Activated CD4-positive, alpha-beta T cell treated with anti-CD3 and anti-CD28 coated beads, Interleukin-2, amount 10 ng/mL, durations not matched to agents 7 days and 5 days (primary cell): ENCODE measurements around the gene OR4F15. TPM values are rescaled to one million over a fixed set of nuclear protein-coding genes. Genes with fewer than 3 reads are reported as not detected.
"Not testable (repeated sequence)": the region's sequence is repeated elsewhere in the genome, so short reads cannot be mapped to it uniquely, and the experiment has no call there.

ENCODE experiments used
- CTCF ChIA-PET: fragments of 350-600 bp; sonication (Branson Sonifier 250); formaldehyde crosslinking; loops from one replicate; lab custom pipeline; 2021; ENCODE audit warnings: antibody characterized with exemption; lab: Charles Lee
- POLR2A ChIA-PET: fragments of 350-600 bp; sonication (Branson Sonifier 250); formaldehyde crosslinking; loops from one replicate; lab custom pipeline; 2021; ENCODE audit warnings: antibody characterized with exemption; lab: Charles Lee
- DNase-seq: peaks from one replicate; pipeline ENCODE4 v3.0.0-alpha.2; 2020
- H3K27ac Mint-ChIP-seq: one replicate; pipeline ENCODE4 v1.8.0; 2021; ENCODE audit warnings: mild to moderate bottlenecking, moderate library complexity, mixed read lengths
- H3K27me3 Mint-ChIP-seq: one replicate; pipeline ENCODE4 v1.8.0; 2021; ENCODE audit warnings: mixed read lengths
- H3K36me3 Mint-ChIP-seq: one replicate; pipeline ENCODE4 v1.8.0; 2021; ENCODE audit warnings: low read depth, mixed read lengths
- H3K4me1 Mint-ChIP-seq: one replicate; pipeline ENCODE4 v1.8.0; 2021; ENCODE audit warnings: mixed read lengths
- H3K4me3 Mint-ChIP-seq: one replicate; pipeline ENCODE4 v1.8.0; 2021; ENCODE audit warnings: mild to moderate bottlenecking, moderate library complexity, mixed read lengths
- H3K9me3 Mint-ChIP-seq: one replicate; pipeline ENCODE4 v1.8.0; 2021; ENCODE audit warnings: mixed read lengths
- total RNA-seq, 2 experiments: library from RNA; stranded (reverse); gene quantifications; one replicate each; pipeline ENCODE4 v1.2.3, GENCODE V29; 2021

Gene OR4F15
- total RNA-seq, 2 experiments from 2014 or later: not detected

GRCh38 chr15:101788001-101788400 lies 24.0 kb upstream of the OR4F15 start:
- H3K9me3 Mint-ChIP-seq, H3K27ac Mint-ChIP-seq, DNase-seq, H3K4me3 Mint-ChIP-seq, POLR2A ChIA-PET, H3K4me1 Mint-ChIP-seq, H3K36me3 Mint-ChIP-seq: not testable (repeated sequence)
- peaks cover 16% of the 10 kb centered on the region for H3K27me3 Mint-ChIP-seq
- CTCF ChIA-PET: interaction anchor here (0.6 kb wide), 1 partner anchor 10 kb away, joined by 3 read pairs; no protein-coding TSS in a partner anchor

GRCh38 chr15:101788503-101789269 lies 23.3 kb upstream of the OR4F15 start:
- H3K4me1 Mint-ChIP-seq, H3K36me3 Mint-ChIP-seq, DNase-seq, H3K27ac Mint-ChIP-seq, POLR2A ChIA-PET, H3K4me3 Mint-ChIP-seq, H3K9me3 Mint-ChIP-seq: not testable (repeated sequence)
- H3K27me3 Mint-ChIP-seq: peaks cover 11% of the 10 kb centered on the region
- CTCF ChIA-PET: interaction anchor here (0.6 kb wide), 1 partner anchor 9 kb away, joined by 3 read pairs; no protein-coding TSS in a partner anchor

GRCh38 chr15:101790748-101791147 lies 21.3 kb upstream of the OR4F15 start:
- H3K4me1 Mint-ChIP-seq, POLR2A ChIA-PET: not testable (repeated sequence)

GRCh38 chr15:101793981-101794380 lies 18.0 kb upstream of the OR4F15 start:
- H3K4me1 Mint-ChIP-seq, POLR2A ChIA-PET, CTCF ChIA-PET, H3K27ac Mint-ChIP-seq, H3K4me3 Mint-ChIP-seq, H3K9me3 Mint-ChIP-seq, DNase-seq, H3K27me3 Mint-ChIP-seq, H3K36me3 Mint-ChIP-seq: not testable (repeated sequence)

More at GRCh38 chr15:101790748-101791147, 21.3 kb upstream of the OR4F15 start:
- CTCF ChIA-PET, H3K36me3 Mint-ChIP-seq, DNase-seq, H3K9me3 Mint-ChIP-seq, H3K27me3 Mint-ChIP-seq, H3K4me3 Mint-ChIP-seq, H3K27ac Mint-ChIP-seq: not testable (repeated sequence)

- H3K4me3 Mint-ChIP-seq: no peak overlapping the region
- CTCF ChIA-PET: no interaction called here
- H3K27ac Mint-ChIP-seq: no peak overlapping the region
- H3K27me3 Mint-ChIP-seq: peaks cover 4% of the 10 kb centered on the region
- POLR2A ChIA-PET: no interaction called here
- no peaks in the 10 kb centered on the region for H3K36me3 Mint-ChIP-seq
- no peaks in the 10 kb centered on the region for H3K9me3 Mint-ChIP-seq
- no peaks in the 10 kb centered on the region for H3K4me1 Mint-ChIP-seq
- DNase-seq: no peak
These were observed 16.5 kb upstream of the OR4F15 start for GRCh38 chr15:101795455-101795854.

GRCh38 chr15:101799665-101800064 lies 12.3 kb upstream of the OR4F15 start:
- Mint-ChIP-seq H3K36me3 (no peaks in the 10 kb centered on the region), H3K4me1 (no peaks in the 10 kb centered on the region), H3K4me3 (no peak overlapping the region), H3K27me3 (peaks cover 4% of the 10 kb centered on the region), H3K9me3 (no peaks in the 10 kb centered on the region), H3K27ac (no peak overlapping the region)
- ChIA-PET CTCF (interaction anchor here (0.7 to 1.0 kb wide), 2 partner anchors 8 to 157 kb away, joined by 3 read pairs; no protein-coding TSS in a partner anchor), POLR2A (no interaction called here)
- DNase-seq: no peak

- H3K4me1 Mint-ChIP-seq: no peaks in the 10 kb centered on the region
- ChIA-PET CTCF (no interaction called here), POLR2A (no interaction called here)
- H3K9me3 Mint-ChIP-seq: no peaks in the 10 kb centered on the region
- DNase-seq: no peak
- no peak overlapping the region for H3K27ac Mint-ChIP-seq
- H3K27me3 Mint-ChIP-seq: peaks cover 9% of the 10 kb centered on the region
- no peak overlapping the region for H3K4me3 Mint-ChIP-seq
- H3K36me3 Mint-ChIP-seq: no peaks in the 10 kb centered on the region
These were observed 11.0 kb upstream of the OR4F15 start for GRCh38 chr15:101801048-101801447.

GRCh38 chr15:101803209-101803608 lies 8.8 kb upstream of the OR4F15 start, which contains the start of gene OR4F6:
Gene OR4F6 (plus strand): TSS chr15:101803509. CDS start chr15:101805720, 2,211 bp downstream.
- CTCF ChIA-PET: no interaction called here
- Mint-ChIP-seq H3K4me3 (no peak within 1 kb of the TSS), H3K27ac (no peak within 1 kb of the TSS), H3K36me3 (no peaks in the 10 kb centered on the region), H3K27me3 (peaks cover 5% of the 10 kb centered on the region), H3K9me3 (no peaks in the 10 kb centered on the region), H3K4me1 (no peaks in the 10 kb centered on the region)
- POLR2A ChIA-PET: no interaction called here
- DNase-seq: no peak

GRCh38 chr15:101803676-101804075 lies 8.3 kb upstream of the OR4F15 start:
- H3K9me3 Mint-ChIP-seq: no peaks in the 10 kb centered on the region
- no peak overlapping the region for H3K4me3 Mint-ChIP-seq
- H3K27ac Mint-ChIP-seq: no peak overlapping the region
- H3K36me3 Mint-ChIP-seq: no peaks in the 10 kb centered on the region
- H3K4me1 Mint-ChIP-seq: no peaks in the 10 kb centered on the region
- CTCF ChIA-PET: no interaction called here
- no peak for DNase-seq
- H3K27me3 Mint-ChIP-seq: peaks cover 5% of the 10 kb centered on the region
- POLR2A ChIA-PET: no interaction called here

GRCh38 chr15:101804375-101804774 lies 7.6 kb upstream of the OR4F15 start:
- no peak overlapping the region for H3K27ac Mint-ChIP-seq
- H3K27me3 Mint-ChIP-seq: peaks cover 5% of the 10 kb centered on the region
- CTCF ChIA-PET: no interaction called here
- no peak overlapping the region for H3K4me3 Mint-ChIP-seq
- POLR2A ChIA-PET: no interaction called here
- H3K4me1 Mint-ChIP-seq: no peaks in the 10 kb centered on the region
- no peaks in the 10 kb centered on the region for H3K36me3 Mint-ChIP-seq
- H3K9me3 Mint-ChIP-seq: no peaks in the 10 kb centered on the region
- no peak for DNase-seq

- CTCF ChIA-PET: no interaction called here
- no peak overlapping the region for H3K4me3 Mint-ChIP-seq
These were observed 7.1 kb upstream of the OR4F15 start for GRCh38 chr15:101804941-101805340.

GRCh38 chr15:101805605-101806345 lies 6.2 kb upstream of the OR4F15 start:
- H3K4me3 Mint-ChIP-seq: no peak overlapping the region
- POLR2A ChIA-PET: no interaction called here
- CTCF ChIA-PET: no interaction called here
- peaks cover 9% of the 10 kb centered on the region for H3K27me3 Mint-ChIP-seq
- no peaks in the 10 kb centered on the region for H3K4me1 Mint-ChIP-seq
- no peaks in the 10 kb centered on the region for H3K36me3 Mint-ChIP-seq
- H3K9me3 Mint-ChIP-seq: no peaks in the 10 kb centered on the region
- no peak overlapping the region for H3K27ac Mint-ChIP-seq
- DNase-seq: no peak

More at GRCh38 chr15:101804941-101805340, 7.1 kb upstream of the OR4F15 start:
- no peak for DNase-seq
- Mint-ChIP-seq H3K9me3 (no peaks in the 10 kb centered on the region), H3K36me3 (no peaks in the 10 kb centered on the region), H3K27ac (no peak overlapping the region), H3K4me1 (no peaks in the 10 kb centered on the region), H3K27me3 (peaks cover 9% of the 10 kb centered on the region)
- POLR2A ChIA-PET: no interaction called here

GRCh38 chr15:101807345-101807945 lies 4.6 kb upstream of the OR4F15 start:
- POLR2A ChIA-PET: no interaction called here
- no peaks in the 10 kb centered on the region for H3K36me3 Mint-ChIP-seq
- no peaks in the 10 kb centered on the region for H3K9me3 Mint-ChIP-seq
- CTCF ChIA-PET: interaction anchor here (0.7 kb wide), 1 partner anchor 8 kb away, joined by 3 read pairs; no protein-coding TSS in a partner anchor
- peaks cover 9% of the 10 kb centered on the region for H3K27me3 Mint-ChIP-seq
- no peaks in the 10 kb centered on the region for H3K4me1 Mint-ChIP-seq
- DNase-seq: no peak
- no peak overlapping the region for H3K4me3 Mint-ChIP-seq
- H3K27ac Mint-ChIP-seq: no peak overlapping the region
